ENCODE data around the gene NANP. TPM values are rescaled to one million over a fixed set of nuclear protein-coding genes. Genes with fewer than 3 reads are reported as not detected.
"Not testable (repeated sequence)": the region's sequence is repeated elsewhere in the genome, so short reads cannot be mapped to it uniquely, and the experiment has no call there.

NANP gene
- total RNA-seq, 1 experiment from 2014 or later: 2.5 TPM

- H3K27ac Mint-ChIP-seq (ENCODE audit: unreplicated experiment): no peak overlapping the region
- no peaks in the 10 kb centered on the region for H3K9me3 Mint-ChIP-seq (ENCODE audit: low read depth, unreplicated experiment)
- CTCF ChIA-PET: no interaction called here
- no peaks in the 10 kb centered on the region for H3K4me1 Mint-ChIP-seq (ENCODE audit: low read depth, unreplicated experiment)
- DNase-seq: no peak
- no peaks in the 10 kb centered on the region for H3K27me3 Mint-ChIP-seq (ENCODE audit: unreplicated experiment)
- no peak overlapping the region for H3K4me3 Mint-ChIP-seq (ENCODE audit: low read depth, unreplicated experiment)
- H3K36me3 Mint-ChIP-seq (ENCODE audit: insufficient read depth, unreplicated experiment): no peaks in the 10 kb centered on the region
- no peak for TF ChIP-seq CTCF (IDR thresholded peaks at IDR 0.05; ENCODE audit: unreplicated experiment)
- no TSS peak for BruUV-seq (replicated peaks)
- intact Hi-C loops (cut with micrococcal nuclease; ENCODE audit: unreplicated experiment): no loop called here
These were observed 36.2 kb upstream of the NANP start for GRCh38 chr20:25659999-25660398.

GRCh38 chr20:25654487-25654886 lies 30.7 kb upstream of the NANP start:
- no peak for TF ChIP-seq CTCF (IDR thresholded peaks at IDR 0.05; ENCODE audit: unreplicated experiment)
- H3K27me3 Mint-ChIP-seq (ENCODE audit: unreplicated experiment): no peaks in the 10 kb centered on the region
- no TSS peak for BruUV-seq (replicated peaks)
- H3K27ac Mint-ChIP-seq (ENCODE audit: unreplicated experiment): no peak overlapping the region
- no peak for DNase-seq
- H3K36me3 Mint-ChIP-seq (ENCODE audit: insufficient read depth, unreplicated experiment): no peaks in the 10 kb centered on the region
- no peaks in the 10 kb centered on the region for H3K9me3 Mint-ChIP-seq (ENCODE audit: low read depth, unreplicated experiment)
- no peaks in the 10 kb centered on the region for H3K4me1 Mint-ChIP-seq (ENCODE audit: low read depth, unreplicated experiment)
- CTCF ChIA-PET: no interaction called here
- intact Hi-C loops (cut with micrococcal nuclease; ENCODE audit: unreplicated experiment): no loop called here
- no peak overlapping the region for H3K4me3 Mint-ChIP-seq (ENCODE audit: low read depth, unreplicated experiment)

- CTCF ChIA-PET; BruUV-seq (replicated peaks); H3K27ac Mint-ChIP-seq (ENCODE audit: unreplicated experiment); H3K4me3 Mint-ChIP-seq (ENCODE audit: low read depth, unreplicated experiment); H3K9me3 Mint-ChIP-seq (ENCODE audit: low read depth, unreplicated experiment); H3K4me1 Mint-ChIP-seq (ENCODE audit: low read depth, unreplicated experiment); intact Hi-C loops (cut with micrococcal nuclease; ENCODE audit: unreplicated experiment); DNase-seq; H3K27me3 Mint-ChIP-seq (ENCODE audit: unreplicated experiment); H3K36me3 Mint-ChIP-seq (ENCODE audit: insufficient read depth, unreplicated experiment): not testable (repeated sequence)
These were observed 29.1 kb upstream of the NANP start for GRCh38 chr20:25652866-25653265.

GRCh38 chr20:25644814-25645213 lies 21.0 kb upstream of the NANP start:
- no peaks in the 10 kb centered on the region for H3K4me1 Mint-ChIP-seq (ENCODE audit: low read depth, unreplicated experiment)
- CTCF ChIA-PET: no interaction called here
- no peak overlapping the region for H3K27ac Mint-ChIP-seq (ENCODE audit: unreplicated experiment)
- H3K36me3 Mint-ChIP-seq (ENCODE audit: insufficient read depth, unreplicated experiment): no peaks in the 10 kb centered on the region
- intact Hi-C loops (cut with micrococcal nuclease; ENCODE audit: unreplicated experiment): no loop called here
- H3K9me3 Mint-ChIP-seq (ENCODE audit: low read depth, unreplicated experiment): no peaks in the 10 kb centered on the region
- no peak for TF ChIP-seq CTCF (IDR thresholded peaks at IDR 0.05; ENCODE audit: unreplicated experiment)
- H3K4me3 Mint-ChIP-seq (ENCODE audit: low read depth, unreplicated experiment): no peak overlapping the region
- no peaks in the 10 kb centered on the region for H3K27me3 Mint-ChIP-seq (ENCODE audit: unreplicated experiment)
- no TSS peak for BruUV-seq (replicated peaks)
- DNase-seq: no peak

GRCh38 chr20:25643716-25644115 lies 19.9 kb upstream of the NANP start:
- no peak overlapping the region for H3K27ac Mint-ChIP-seq (ENCODE audit: unreplicated experiment)
- no peaks in the 10 kb centered on the region for H3K9me3 Mint-ChIP-seq (ENCODE audit: low read depth, unreplicated experiment)
- CTCF ChIA-PET: no interaction called here
- H3K27me3 Mint-ChIP-seq (ENCODE audit: unreplicated experiment): no peaks in the 10 kb centered on the region
- no peak for DNase-seq
- H3K4me1 Mint-ChIP-seq (ENCODE audit: low read depth, unreplicated experiment): no peaks in the 10 kb centered on the region
- no TSS peak for BruUV-seq (replicated peaks)
- intact Hi-C loops (cut with micrococcal nuclease; ENCODE audit: unreplicated experiment): no loop called here
- no peak for TF ChIP-seq CTCF (IDR thresholded peaks at IDR 0.05; ENCODE audit: unreplicated experiment)
- no peak overlapping the region for H3K4me3 Mint-ChIP-seq (ENCODE audit: low read depth, unreplicated experiment)
- H3K36me3 Mint-ChIP-seq (ENCODE audit: insufficient read depth, unreplicated experiment): no peaks in the 10 kb centered on the region

Measured in Calu3 (cell line).